Thyroid gland (tissue), 4 donors: ENCODE results near the gene COX5B. TPM values are rescaled to one million over a fixed set of nuclear protein-coding genes. Genes with fewer than 3 reads are reported as not detected.
"Not testable (repeated sequence)": the region's sequence is repeated elsewhere in the genome, so short reads cannot be mapped to it uniquely, and the experiment has no call there.

ENCODE experiments used
- DNase-seq, 2 donors: peaks; one replicate each; pipeline ENCODE4 v3.0.0-alpha.2; 2019
- H3K27ac ChIP-seq, 3 donors: fragments of 200-600 bp; sonication (generic); 1 replicate in 2 of 3; 2 replicates in 1 of 3; pipeline ENCODE4 v1.5.1; 2016 to 2019; ENCODE audit warnings: mild to moderate bottlenecking in 1 of 3, moderate library complexity in 1 of 3
- H3K27me3 ChIP-seq: fragments of 200-600 bp; sonication (generic); one replicate; pipeline ENCODE4 v1.5.1; 2019
- H3K36me3 ChIP-seq, 2 donors: fragments of 200-600 bp; sonication (generic); one replicate each; pipeline ENCODE4 v1.5.1; 2016 to 2019
- H3K4me1 ChIP-seq, 2 donors: fragments of 200-600 bp; sonication (generic); one replicate each; pipeline ENCODE4 v1.5.1; 2017 to 2019
- H3K4me3 ChIP-seq, 3 donors: fragments of 200-600 bp; sonication (generic); replicated peaks in 1 of 3; 1 replicate in 2 of 3; 2 replicates in 1 of 3; pipeline ENCODE4 v1.5.1; 2016; ENCODE audit warnings: mild to moderate bottlenecking in 1 of 3
- H3K9me3 ChIP-seq: fragments of 200-600 bp; sonication (generic); one replicate; pipeline ENCODE4 v1.5.1; 2017
- CTCF ChIP-seq, 6 experiments: fragments of 200-600 bp in 3 of 6; fragments of 450-650 bp in 3 of 6; sonication (generic) in 3 of 6; IDR thresholded peaks; one replicate each; pipeline ENCODE4 v1.5.1; 2016 to 2019; ENCODE audit warnings: antibody characterized with exemption in 6 of 6, mild to moderate bottlenecking in 2 of 6, inconsistent platforms in 1 of 6, moderate library complexity in 1 of 6
- POLR2A ChIP-seq, 2 donors: fragments of 450-650 bp; IDR thresholded peaks; one replicate each; pipeline ENCODE4 v1.6.1; 2017; ENCODE audit warnings: antibody characterized with exemption in 2 of 2, mild to moderate bottlenecking in 2 of 2, moderate library complexity in 1 of 2
- WGBS, 2 donors: methylation state at CpG; one replicate each; pipeline ENCODE4 v1.1.5; 2017; 5-methylcytosine and 5-hydroxymethylcytosine counted together
- intact Hi-C: fragments of 100-400 bp; cut with DNase I; formaldehyde crosslinking; loops from one replicate; pipeline ENCODE4 v1.15.1; 2023
- total RNA-seq, 4 donors: library from RNA; depleted of rRNA; stranded (reverse); fragments of >200 nt; gene quantifications; one replicate each; pipeline ENCODE4 v1.2.3, GENCODE V29; 2016

Gene COX5B
- total RNA-seq, 4 donors from 2014 or later = 216 to 731 (median 586) TPM

- H3K4me1 ChIP-seq = peaks cover 18 to 25% of the 10 kb centered on the region in 2 donors
- intact Hi-C loops = no loop called here
- 0 to 1% methylated on average over 43 to 45 of the region's 60 CpGs for WGBS, 2 donors
Observed at GRCh38 chr2:97663962-97664635, 18.2 kb downstream of the COX5B start, which contains the start of gene ACTR1B. ACTR1B (minus strand) TSS chr2:97664044; CDS start chr2:97663890, 154 bp downstream.

GRCh38 chr2:97664636-97664970 is 18.7 kb downstream of the COX5B start:
- peak overlapping the region in 2 of 3 donors; percentile 68 to 73 for H3K4me3 ChIP-seq
- no peak for DNase-seq
- no peaks in the 10 kb centered on the region for H3K9me3 ChIP-seq
- TF ChIP-seq POLR2A (IDR thresholded peaks at IDR 0.05) (no peak), CTCF (IDR thresholded peaks at IDR 0.05) (peak in 1 of 6 experiments; percentile 14)
- intact Hi-C loops = no loop called here
- 8 to 13% methylated on average over 21 of the region's 21 CpGs for WGBS, 2 donors
- H3K4me1 ChIP-seq = peaks cover 18 to 25% of the 10 kb centered on the region in 2 donors
- no peaks in the 10 kb centered on the region for H3K36me3 ChIP-seq
- H3K27me3 ChIP-seq = no peaks in the 10 kb centered on the region
- peak overlapping the region; percentile 96 to 99 (median 96) for H3K27ac ChIP-seq

More at GRCh38 chr2:97663962-97664635, 18.2 kb downstream of the COX5B start, which contains the start of gene ACTR1B:
- TF ChIP-seq CTCF (IDR thresholded peaks at IDR 0.05) (peak in 5 of 6 experiments; percentile 38 to 62 (median 45)), POLR2A (IDR thresholded peaks at IDR 0.05) (peak in 1 of 2 donors; percentile 96)
- DNase-seq = peak; percentile 99
- Histone ChIP-seq H3K9me3 (no peaks in the 10 kb centered on the region), H3K27me3 (no peaks in the 10 kb centered on the region), H3K27ac (peak within 1 kb of the TSS; percentile 96 to 99 (median 96)), H3K36me3 (peaks cover 1 to 3% of the 10 kb centered on the region in 2 donors), H3K4me3 (peak within 1 kb of the TSS; percentile 58 to 73 (median 68))

DNA sequence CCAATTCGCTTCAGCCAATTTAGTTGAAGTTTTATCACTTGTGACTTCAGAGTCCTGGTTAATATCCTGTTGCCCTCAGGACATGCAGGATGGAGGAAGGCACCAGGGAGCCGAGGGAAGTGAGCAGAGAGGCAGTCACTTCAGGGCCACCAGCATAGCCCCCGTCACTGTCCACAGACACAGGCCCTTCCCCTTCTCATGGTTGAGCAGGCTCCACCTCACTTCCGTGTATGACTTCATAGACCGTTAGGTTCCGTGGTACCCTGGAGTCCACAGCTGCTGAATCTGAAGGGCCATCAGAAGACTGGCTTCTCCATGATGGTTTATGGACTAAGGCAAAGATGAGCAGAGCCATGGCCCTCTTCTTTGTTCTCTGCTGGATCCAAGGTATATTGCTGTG is 23.6 kb downstream of the COX5B start, which contains the start of gene C2orf92:
TSS of gene C2orf92 (plus strand) at position 266 of the 400 bp plus-strand sequence. CDS start at position 342, 76 bp downstream.
- WGBS, 2 donors = 94 to 95% methylated on average over 6 of the region's 6 CpGs
- intact Hi-C loops = no loop called here

DNA sequence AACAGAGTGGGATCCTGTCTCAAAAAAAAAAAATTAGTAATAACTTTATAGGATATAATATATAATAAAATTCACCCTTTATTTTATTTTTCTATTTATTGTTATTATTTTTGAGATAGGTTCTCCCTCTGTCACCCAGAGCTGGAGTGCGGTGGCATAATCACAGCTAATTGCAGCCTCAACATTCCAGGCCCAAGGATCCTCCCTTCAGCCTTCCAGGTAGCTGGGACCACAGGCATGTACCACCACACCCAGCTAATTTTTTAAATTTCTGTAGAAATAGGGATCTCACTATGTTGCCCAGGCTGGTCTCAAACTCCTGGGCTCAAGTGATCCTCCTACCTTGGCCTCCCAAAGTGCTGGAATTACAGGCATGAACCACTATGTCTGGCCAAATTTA is 24.6 kb downstream of the COX5B start:
- Histone ChIP-seq H3K27ac (no peak overlapping the region), H3K4me1 (no peaks in the 10 kb centered on the region), H3K9me3 (no peaks in the 10 kb centered on the region), H3K27me3 (no peaks in the 10 kb centered on the region), H3K4me3 (no peak overlapping the region), H3K36me3 (no peaks in the 10 kb centered on the region)
- TF ChIP-seq CTCF (IDR thresholded peaks at IDR 0.05) (no peak), POLR2A (IDR thresholded peaks at IDR 0.05) (no peak)
- no peak for DNase-seq
- WGBS, 2 donors = 95 to 100% methylated on average over 1 of the region's 1 CpG
- intact Hi-C loops = no loop called here

More for the DNA sequence above, 23.6 kb downstream of the COX5B start, which contains the start of gene C2orf92:
- TF ChIP-seq CTCF (IDR thresholded peaks at IDR 0.05) (no peak), POLR2A (IDR thresholded peaks at IDR 0.05) (no peak)
- Histone ChIP-seq H3K9me3 (no peaks in the 10 kb centered on the region), H3K27ac (no peak within 1 kb of the TSS), H3K4me3 (no peak within 1 kb of the TSS), H3K27me3 (no peaks in the 10 kb centered on the region), H3K36me3 (no peaks in the 10 kb centered on the region), H3K4me1 (peaks cover 5 to 6% of the 10 kb centered on the region in 2 donors)
- DNase-seq = no peak

DNA sequence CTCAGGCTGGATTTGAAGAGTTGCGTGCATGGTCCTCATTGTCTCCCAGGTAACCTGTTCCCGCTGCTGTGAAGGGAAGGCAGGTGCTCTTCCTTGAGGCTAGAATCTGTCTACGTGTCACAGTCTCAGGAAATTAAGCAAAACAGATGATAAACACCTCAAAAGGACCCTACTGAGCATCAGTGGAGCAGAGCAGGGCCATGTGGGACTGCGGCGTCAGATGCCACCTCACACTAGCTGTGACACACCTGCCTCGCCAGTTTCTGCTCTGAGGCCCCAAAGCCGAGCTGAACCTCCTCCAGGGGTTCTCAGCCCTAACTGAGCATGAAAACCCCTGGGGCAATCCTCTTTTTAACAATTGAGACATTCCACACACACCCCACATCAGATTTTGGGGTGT is 25.7 kb downstream of the COX5B start:
- intact Hi-C loops = no loop called here
- no peak for DNase-seq
- 90 to 98% methylated on average over 7 of the region's 7 CpGs for WGBS, 2 donors
- Histone ChIP-seq H3K27me3 (no peaks in the 10 kb centered on the region), H3K4me1 (no peaks in the 10 kb centered on the region), H3K9me3 (no peaks in the 10 kb centered on the region), H3K27ac (no peak overlapping the region), H3K36me3 (no peaks in the 10 kb centered on the region), H3K4me3 (no peak overlapping the region)
- TF ChIP-seq CTCF (IDR thresholded peaks at IDR 0.05) (no peak), POLR2A (IDR thresholded peaks at IDR 0.05) (no peak)

DNA sequence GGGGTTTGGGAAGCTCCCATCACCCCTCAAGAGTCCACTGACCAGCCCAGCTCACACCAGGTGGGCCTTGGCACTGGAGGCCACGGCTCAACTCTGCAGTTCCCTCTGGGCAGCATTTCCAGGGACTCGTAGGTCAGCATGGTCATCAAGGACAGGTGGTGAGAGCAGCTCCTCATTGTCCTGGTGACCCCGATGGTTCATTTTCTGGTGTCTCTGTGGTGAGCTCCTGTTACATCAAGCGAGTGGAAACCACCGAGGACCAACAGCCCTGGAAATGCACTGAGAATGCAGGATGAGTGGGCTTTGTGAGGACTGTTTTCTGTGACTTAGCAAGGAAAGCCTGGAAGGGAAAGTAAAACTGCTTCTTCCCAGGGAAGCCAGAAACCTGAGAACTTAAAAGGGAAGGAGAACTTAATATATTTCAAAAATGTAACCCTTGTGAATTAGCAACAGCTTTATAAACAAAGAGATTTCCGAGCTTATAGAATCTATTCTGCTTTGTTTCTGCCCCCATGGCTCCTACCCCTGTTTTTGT is 26.8 kb downstream of the COX5B start:
- H3K4me1 ChIP-seq, H3K27ac ChIP-seq, H3K4me3 ChIP-seq, H3K36me3 ChIP-seq, H3K27me3 ChIP-seq, intact Hi-C loops, H3K9me3 ChIP-seq, DNase-seq: not testable (repeated sequence)
- 81 to 89% methylated on average over 5 to 6 of the region's 6 CpGs for WGBS, 2 donors
